Lower lobe of right lung (tissue), 2 donors: Measurements from ENCODE around the gene CDT1. TPM values are rescaled to one million over a fixed set of nuclear protein-coding genes. Genes with fewer than 3 reads are reported as not detected.

Experiments used
- ATAC-seq, 2 donors: fragments of 200-7000 bp; cut with Tn5 transposase; one replicate each; pipeline ENCODE4 v1.9.1; 2020 to 2022; ENCODE audit warnings: mild to moderate bottlenecking in 2 of 2, moderate library complexity in 2 of 2
- DNase-seq: peaks from one replicate; pipeline ENCODE4 v3.0.0-alpha.2; 2020
- H3K27ac ChIP-seq: fragments of 200-600 bp; one replicate; pipeline ENCODE4 v1.8.0; 2022
- H3K27me3 ChIP-seq: fragments of 200-600 bp; one replicate; pipeline ENCODE4 v1.8.0; 2022; ENCODE audit warnings: low read depth
- H3K36me3 ChIP-seq: fragments of 200-600 bp; one replicate; pipeline ENCODE4 v1.8.0; 2022; ENCODE audit warnings: mild to moderate bottlenecking
- H3K4me1 ChIP-seq: fragments of 200-600 bp; one replicate; pipeline ENCODE4 v1.8.0; 2022
- H3K4me3 ChIP-seq: fragments of 200-600 bp; one replicate; pipeline ENCODE4 v1.8.0; 2022; ENCODE audit warnings: mild to moderate bottlenecking
- H3K9me3 ChIP-seq: fragments of 200-600 bp; one replicate; pipeline ENCODE4 v1.8.0; 2022
- CTCF ChIP-seq: fragments of 200-600 bp; IDR thresholded peaks from one replicate; pipeline ENCODE4 v1.8.0; 2022; ENCODE audit warnings: antibody characterized with exemption, mild to moderate bottlenecking
- intact Hi-C: fragments of 100-400 bp; cut with DNase I; formaldehyde crosslinking; loops from one replicate; pipeline ENCODE4 v1.11.0; 2022
- total RNA-seq: library from RNA; stranded (reverse); fragmentation: NEBNext Ultra II Directional; extraction: Animal tissue kit (Norgen Biotek cat#: 25700); gene quantifications from one replicate; pipeline ENCODE4 v1.2.1, GENCODE V29; 2021
- donor health status: DM: no; HTN: yes; CAD: no; lungs with severe emphysema.

CDT1 gene
- total RNA-seq, 1 donor from 2014 or later: 3.5 TPM

- DNase-seq (peak; percentile 45), ATAC-seq (no peak)
- TF ChIP-seq CTCF: no peak
- no peaks in the 10 kb centered on the region for H3K27me3 ChIP-seq
- H3K36me3 ChIP-seq: no peaks in the 10 kb centered on the region
- no peaks in the 10 kb centered on the region for H3K9me3 ChIP-seq
- H3K4me1 ChIP-seq: peaks cover 67% of the 10 kb centered on the region
- intact Hi-C loops: no loop called here
- H3K27ac ChIP-seq: peak overlapping the region; percentile 94
- peak overlapping the region; percentile 71 for H3K4me3 ChIP-seq
Measured at GRCh38 chr16:88782454-88783390, 20.9 kb upstream of the CDT1 start.

- intact Hi-C loops: no loop called here
- TF ChIP-seq CTCF: no peak
- Histone ChIP-seq H3K4me3 (peak overlapping the region; percentile 71), H3K27me3 (no peaks in the 10 kb centered on the region), H3K36me3 (no peaks in the 10 kb centered on the region), H3K4me1 (peaks cover 62% of the 10 kb centered on the region), H3K9me3 (no peaks in the 10 kb centered on the region), H3K27ac (peak overlapping the region; percentile 94)
- ATAC-seq: peak; percentile 31 to 40
- peak; percentile 57 for DNase-seq
Measured at GRCh38 chr16:88783391-88784073, 20.1 kb upstream of the CDT1 start.

GRCh38 chr16:88784074-88784855 is 19.3 kb upstream of the CDT1 start:
- Histone ChIP-seq H3K4me1 (peaks cover 54% of the 10 kb centered on the region), H3K27ac (peak overlapping the region; percentile 94), H3K4me3 (peak overlapping the region; percentile 71), H3K36me3 (no peaks in the 10 kb centered on the region), H3K9me3 (no peaks in the 10 kb centered on the region), H3K27me3 (no peaks in the 10 kb centered on the region)
- DNase-seq (peak; percentile 82), ATAC-seq (peak; percentile 73 to 77)
- peak; percentile 65 for TF ChIP-seq CTCF
- intact Hi-C loops: no loop called here

- Histone ChIP-seq H3K27ac (peak overlapping the region; percentile 94), H3K27me3 (no peaks in the 10 kb centered on the region), H3K4me3 (peak overlapping the region; percentile 71), H3K36me3 (no peaks in the 10 kb centered on the region), H3K4me1 (peaks cover 52% of the 10 kb centered on the region), H3K9me3 (no peaks in the 10 kb centered on the region)
- TF ChIP-seq CTCF: no peak
- intact Hi-C loops: no loop called here
- ATAC-seq (peak; percentile 53 to 57), DNase-seq (no peak)
Measured at GRCh38 chr16:88784856-88785105, 18.8 kb upstream of the CDT1 start.

GRCh38 chr16:88785106-88785924 is 18.3 kb upstream of the CDT1 start, which contains the start of gene PIEZO1:
TSS of gene PIEZO1 (minus strand) at chr16:88785220. CDS start at chr16:88784964, 256 bp downstream.
- ATAC-seq (peak; percentile 78 to 79), DNase-seq (peak; percentile 89)
- Histone ChIP-seq H3K4me1 (peaks cover 52% of the 10 kb centered on the region), H3K4me3 (peak within 1 kb of the TSS; percentile 71), H3K27me3 (no peaks in the 10 kb centered on the region), H3K36me3 (no peaks in the 10 kb centered on the region), H3K9me3 (no peaks in the 10 kb centered on the region), H3K27ac (peak within 1 kb of the TSS; percentile 94)
- intact Hi-C loops: no loop called here
- TF ChIP-seq CTCF: peak; percentile 93
